HEK293T (cell line): ENCODE data around the gene ZNF677.

ENCODE experiments used
- BHLHE40 ChIP-seq: fragments of 450-650 bp; IDR thresholded peaks from 2 replicates; pipeline ENCODE4 v1.6.1; 2016; ENCODE audit warnings: mild to moderate bottlenecking, moderate library complexity, borderline replicate concordance
- CTBP1 ChIP-seq: fragments of 450-650 bp; IDR thresholded peaks from 2 replicates; pipeline ENCODE4 v1.6.1; 2016; ENCODE audit warnings: borderline replicate concordance
- SUZ12 ChIP-seq: fragments of 450-650 bp; IDR thresholded peaks from 2 replicates; pipeline ENCODE4 v1.6.1; 2016; ENCODE audit warnings: mild to moderate bottlenecking

DNA sequence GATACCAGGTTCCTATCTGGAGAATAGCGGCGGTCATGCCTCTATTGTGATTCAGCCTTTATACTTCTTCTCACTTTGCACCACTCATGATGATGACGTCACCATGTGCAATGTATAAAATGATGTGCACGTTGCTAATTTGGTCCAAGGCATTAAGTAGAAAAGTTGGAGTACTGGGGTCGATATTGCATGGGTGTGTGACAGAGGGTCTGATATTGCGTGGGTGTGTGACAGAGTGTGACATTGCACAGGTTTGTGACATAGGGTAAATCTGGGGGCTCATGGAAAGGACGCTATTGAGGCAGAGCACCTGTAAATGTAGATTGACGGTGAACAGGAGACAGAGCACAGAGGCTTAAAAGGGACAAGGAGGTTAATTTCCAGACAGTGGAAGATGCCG is 17.4 kb upstream of the ZNF677 start:
- TF ChIP-seq BHLHE40 (no peak), CTBP1 (no peak), SUZ12 (no peak)
